ENCODE data around the gene KANK4.

GRCh38 chr1:62282909-62283755, 36.1 kb downstream of the KANK4 start:
- TF ChIP-seq, protein P1, sequence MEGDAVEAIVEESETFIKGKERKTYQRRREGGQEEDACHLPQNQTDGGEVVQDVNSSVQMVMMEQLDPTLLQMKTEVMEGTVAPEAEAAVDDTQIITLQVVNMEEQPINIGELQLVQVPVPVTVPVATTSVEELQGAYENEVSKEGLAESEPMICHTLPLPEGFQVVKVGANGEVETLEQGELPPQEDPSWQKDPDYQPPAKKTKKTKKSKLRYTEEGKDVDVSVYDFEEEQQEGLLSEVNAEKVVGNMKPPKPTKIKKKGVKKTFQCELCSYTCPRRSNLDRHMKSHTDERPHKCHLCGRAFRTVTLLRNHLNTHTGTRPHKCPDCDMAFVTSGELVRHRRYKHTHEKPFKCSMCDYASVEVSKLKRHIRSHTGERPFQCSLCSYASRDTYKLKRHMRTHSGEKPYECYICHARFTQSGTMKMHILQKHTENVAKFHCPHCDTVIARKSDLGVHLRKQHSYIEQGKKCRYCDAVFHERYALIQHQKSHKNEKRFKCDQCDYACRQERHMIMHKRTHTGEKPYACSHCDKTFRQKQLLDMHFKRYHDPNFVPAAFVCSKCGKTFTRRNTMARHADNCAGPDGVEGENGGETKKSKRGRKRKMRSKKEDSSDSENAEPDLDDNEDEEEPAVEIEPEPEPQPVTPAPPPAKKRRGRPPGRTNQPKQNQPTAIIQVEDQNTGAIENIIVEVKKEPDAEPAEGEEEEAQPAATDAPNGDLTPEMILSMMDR (IDR thresholded peaks at IDR 0.05) = no peak
- TF ChIP-seq POLR2AphosphoS5 (IDR thresholded peaks at IDR 0.05) = no peak
